OCI-LY7 (cell line): ENCODE data around the gene ZNF689.

ENCODE experiments used
- CTCF ChIP-seq: fragments of 200-600 bp; sonication (generic); conservative IDR thresholded peaks from 2 replicates; pipeline ENCODE4 v1.5.1; 2014; ENCODE audit warnings: mild to moderate bottlenecking, antibody characterized with exemption, low read length, moderate library complexity, mixed read lengths
- EZH2phosphoT487 ChIP-seq: fragments of 200-600 bp; sonication (generic); IDR thresholded peaks from 2 replicates; pipeline ENCODE4 v1.6.1; 2018; ENCODE audit warnings: low read depth, borderline replicate concordance, mild to moderate bottlenecking, mixed run types, antibody characterized with exemption, low read length, moderate library complexity, mixed read lengths

GRCh38 chr16:30656974-30657865 lies 47.0 kb upstream of the ZNF689 start:
- TF ChIP-seq CTCF (no peak), EZH2phosphoT487 (no peak)
